AG09319 (cell line): Measurements from ENCODE around the gene LRRC9.
"Not testable (repeated sequence)": the region's sequence is repeated elsewhere in the genome, so short reads cannot be mapped to it uniquely, and the experiment has no call there.

ENCODE experiments used
- DNase-seq: peaks from one replicate; pipeline ENCODE4 v3.0.0-alpha.2; 2010; ENCODE audit warnings: low read depth; ENCODE audit errors: extremely low read depth
- CTCF ChIP-seq: IDR thresholded peaks from 2 replicates; pipeline ENCODE4 v1.5.1; 2011; ENCODE audit warnings: low read depth, mild to moderate bottlenecking, inconsistent platforms, low read length, moderate library complexity

The LRRC9 gene

GRCh38 chr14:59920378-59920683, 387 bp downstream of the LRRC9 start:
- no peak for DNase-seq
- no peak for TF ChIP-seq CTCF

- no peak for TF ChIP-seq CTCF
- no peak for DNase-seq
Measured at GRCh38 chr14:59925797-59926196, 5.9 kb downstream of the LRRC9 start.

- TF ChIP-seq CTCF = no peak
- no peak for DNase-seq
Measured at GRCh38 chr14:59926534-59926933, 6.6 kb downstream of the LRRC9 start.

GRCh38 chr14:59931237-59931636, 11.3 kb downstream of the LRRC9 start:
- no peak for DNase-seq
- TF ChIP-seq CTCF = no peak

- no peak for DNase-seq
- no peak for TF ChIP-seq CTCF
Measured at GRCh38 chr14:59936145-59936544, 16.2 kb downstream of the LRRC9 start.

GRCh38 chr14:59939828-59940227, 19.9 kb downstream of the LRRC9 start:
- no peak for TF ChIP-seq CTCF
- DNase-seq = no peak

- DNase-seq = not testable (repeated sequence)
Measured at GRCh38 chr14:59942296-59942862, 22.4 kb downstream of the LRRC9 start.

- no peak for TF ChIP-seq CTCF
- no peak for DNase-seq
Measured at GRCh38 chr14:59944909-59945308, 25.0 kb downstream of the LRRC9 start.

- DNase-seq = not testable (repeated sequence)
Measured at GRCh38 chr14:59952141-59952540, 32.2 kb downstream of the LRRC9 start.

GRCh38 chr14:59957890-59958289, 37.9 kb downstream of the LRRC9 start:
- DNase-seq = not testable (repeated sequence)
